B cell (primary cell): ENCODE measurements around the gene PDLIM5. TPM values are rescaled to one million over a fixed set of nuclear protein-coding genes. Genes with fewer than 3 reads are reported as not detected.
"Not testable (repeated sequence)": the region's sequence is repeated elsewhere in the genome, so short reads cannot be mapped to it uniquely, and the experiment has no call there.

Experiments
- ATAC-seq: fragments of 200-7000 bp; cut with Tn5 transposase; one replicate; pipeline ENCODE4 v1.10.0; 2021; ENCODE audit warnings: low read depth, mild to moderate bottlenecking, moderate number of reproducible peaks, moderate library complexity
- CTCF ChIA-PET: fragments of 350-600 bp; sonication (Branson Sonifier 250); formaldehyde crosslinking; loops from one replicate; lab custom pipeline; 2021; ENCODE audit warnings: antibody characterized with exemption, inconsistent platforms; lab: Charles Lee
- POLR2A ChIA-PET: fragments of 350-600 bp; sonication (Branson Sonifier 250); formaldehyde crosslinking; loops from one replicate; lab custom pipeline; 2021; ENCODE audit warnings: antibody characterized with exemption; lab: Charles Lee
- DNase-seq: peaks from one replicate; pipeline ENCODE4 v3.0.0; 2013
- H2AFZ ChIP-seq: 2 replicates; pipeline ENCODE4 v1.6.1; 2012; ENCODE audit warnings: mild to moderate bottlenecking, low read depth, low read length; ENCODE audit not compliant: insufficient read depth, poor library complexity, severe bottlenecking
- H3K27ac ChIP-seq, 2 donors: 1 replicate in 1 of 2; 2 replicates in 1 of 2; pipeline ENCODE4 v1.5.1; 2012 to 2013; ENCODE audit warnings: low read length in 2 of 2, mild to moderate bottlenecking in 2 of 2, moderate library complexity in 1 of 2
- H3K27me3 ChIP-seq, 4 experiments: fragments of 200-600 bp in 1 of 4; sonication (generic) in 1 of 4; replicated peaks in 1 of 4; 1 replicate in 2 of 4; 2 replicates in 2 of 4; pipeline versions ENCODE4 v1.6.1 to v1.7.0; 2013 to 2016; ENCODE audit warnings: low read length in 3 of 4, mild to moderate bottlenecking in 2 of 4, mixed read lengths in 1 of 4, moderate library complexity in 1 of 4; ENCODE audit not compliant: insufficient read depth in 4 of 4, control insufficient read depth in 3 of 4; ENCODE audit errors: control extremely low read depth in 1 of 4
- H3K36me3 ChIP-seq, 2 experiments: replicated peaks in 1 of 2; 1 replicate in 1 of 2; 2 replicates in 1 of 2; pipeline versions ENCODE4 v1.6.1 to v1.7.1; 2013; ENCODE audit warnings: low read length in 1 of 2; ENCODE audit not compliant: insufficient read depth in 2 of 2, control insufficient read depth in 1 of 2; ENCODE audit errors: control extremely low read depth in 1 of 2, extremely low read depth in 1 of 2
- H3K4me1 ChIP-seq, 2 donors: fragments of 200-600 bp in 1 of 2; sonication (generic) in 1 of 2; 1 replicate in 1 of 2; 2 replicates in 1 of 2; pipeline versions ENCODE4 v1.5.1 to v1.6.1; 2013 to 2017; ENCODE audit warnings: low read length in 2 of 2; ENCODE audit not compliant: control insufficient read depth in 2 of 2, insufficient read depth in 2 of 2
- H3K4me2 ChIP-seq: replicated peaks from 2 replicates; pipeline ENCODE3; 2012; ENCODE audit warnings: mild to moderate bottlenecking, low read depth, low read length; ENCODE audit not compliant: poor library complexity, severe bottlenecking
- H3K4me3 ChIP-seq, 5 experiments: fragments of 200-600 bp in 1 of 5; sonication (generic) in 1 of 5; 1 replicate in 3 of 5; 2 replicates in 2 of 5; pipeline versions ENCODE4 v1.5.1 to v1.7.0; 2011 to 2016; ENCODE audit warnings: low read length in 4 of 5, mild to moderate bottlenecking in 4 of 5, low read depth in 2 of 5, control low read depth in 1 of 5, moderate library complexity in 1 of 5; ENCODE audit not compliant: insufficient read depth in 1 of 5; ENCODE audit errors: control extremely low read depth in 1 of 5, extremely low read depth in 1 of 5
- H3K79me2 ChIP-seq: fragments of 200-600 bp; sonication (generic); one replicate; pipeline ENCODE4 v1.6.0; 2016; ENCODE audit warnings: low read length; ENCODE audit not compliant: control insufficient read depth, insufficient read depth
- H3K9ac ChIP-seq: fragments of 200-600 bp; sonication (generic); 2 replicates; pipeline ENCODE4 v1.6.1; 2017; ENCODE audit warnings: mild to moderate bottlenecking, low read length, moderate library complexity
- H3K9me3 ChIP-seq, 3 donors: one replicate each; pipeline versions ENCODE4 v1.6.1 to v1.7.1; 2013; ENCODE audit warnings: low read length in 2 of 3; ENCODE audit not compliant: control insufficient read depth in 2 of 3, insufficient read depth in 1 of 3; ENCODE audit errors: control extremely low read depth in 1 of 3
- H4K20me1 ChIP-seq: 2 replicates; pipeline ENCODE4 v1.6.0; 2012; ENCODE audit warnings: mild to moderate bottlenecking, low read length; ENCODE audit not compliant: insufficient read depth, control insufficient read depth, poor library complexity, severe bottlenecking
- H3K27ac Mint-ChIP-seq: one replicate; pipeline ENCODE4 v1.8.0; 2021; ENCODE audit warnings: mixed read lengths
- H3K27me3 Mint-ChIP-seq: one replicate; pipeline ENCODE4 v1.8.0; 2021; ENCODE audit warnings: mixed read lengths
- H3K4me1 Mint-ChIP-seq: one replicate; pipeline ENCODE4 v1.8.0; 2021; ENCODE audit warnings: mixed read lengths
- H3K4me3 Mint-ChIP-seq: one replicate; pipeline ENCODE4 v1.8.0; 2021; ENCODE audit warnings: mixed read lengths
- H3K9me3 Mint-ChIP-seq: one replicate; pipeline ENCODE4 v1.8.0; 2022; ENCODE audit warnings: mixed read lengths; ENCODE audit not compliant: insufficient read depth
- CTCF ChIP-seq: fragments of 200-600 bp; IDR thresholded peaks from one replicate; pipeline ENCODE4 v1.8.0; 2022; ENCODE audit warnings: antibody characterized with exemption, mild to moderate bottlenecking
- EZH2 ChIP-seq: IDR thresholded peaks from 2 replicates; pipeline ENCODE4 v1.6.1; 2012; ENCODE audit warnings: borderline replicate concordance, low read depth, mild to moderate bottlenecking, moderate library complexity, low read length; ENCODE audit not compliant: insufficient read depth, poor library complexity, severe bottlenecking
- WGBS: methylation state at CpG from one replicate; pipeline ENCODE4 v1.1.5; 2013; ENCODE audit warnings: missing lambda C conversion rate; ENCODE audit not compliant: insufficient coverage; 5-methylcytosine and 5-hydroxymethylcytosine counted together
- intact Hi-C: fragments of 100-400 bp; cut with micrococcal nuclease; formaldehyde crosslinking; loops from one replicate; pipeline ENCODE4 v1.10.0; 2022
- polyA plus RNA-seq: library from polyadenylated mRNA; depleted of rRNA; stranded (reverse); fragments of >200 nt; gene quantifications from 2 replicates; pipeline ENCODE4 v1.2.3, GENCODE V29; 2012
- total RNA-seq, 2 donors: library from RNA; stranded (reverse); fragments of 120-200 nt in 1 of 2; gene quantifications; 1 replicate in 1 of 2; 2 replicates in 1 of 2; pipeline versions ENCODE4 v1.2.3 to v1.2.4, GENCODE V29; 2013 to 2022

The PDLIM5 gene
- total and polyA plus RNA-seq, 2 donors (not counting 1 experiment from before 2014, with no cell fraction given) = 24.0 to 30.2 TPM

DNA sequence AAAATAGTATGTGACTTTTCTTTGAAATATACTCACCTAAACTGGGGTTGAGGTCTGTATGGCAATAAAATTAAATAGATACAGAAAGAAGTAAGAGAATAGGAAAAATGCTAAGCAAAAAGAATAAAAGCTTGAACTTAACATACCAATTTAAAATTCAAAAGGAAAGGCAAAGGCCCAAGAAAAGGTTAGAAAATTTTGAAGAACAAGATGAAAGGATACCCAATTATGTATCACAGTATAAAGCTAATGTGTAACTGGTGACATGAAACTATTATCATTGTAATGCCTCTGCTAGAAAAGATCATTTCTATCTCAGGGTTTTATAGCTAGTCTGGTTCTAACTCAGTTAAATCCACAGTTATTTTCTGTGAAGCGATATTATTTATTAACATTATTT lies 99.1 kb downstream of the PDLIM5 start:
- Histone ChIP-seq H3K4me3 (no peak overlapping the region), H3K27me3 (no peaks in the 10 kb centered on the region), H3K79me2 (no peaks in the 10 kb centered on the region), H3K4me2 (no peak overlapping the region), H3K27ac (no peak overlapping the region), H3K4me1 (no peaks in the 10 kb centered on the region), H4K20me1 (no peaks in the 10 kb centered on the region), H2AFZ (no peak overlapping the region), H3K36me3 (no peaks in the 10 kb centered on the region), H3K9ac (no peak overlapping the region), H3K9me3 (no peaks in the 10 kb centered on the region)
- no peak for DNase-seq
- H3K4me3 Mint-ChIP-seq = no peak overlapping the region
- ChIA-PET CTCF (interaction anchor here (1.0 kb wide), 1 partner anchor 144 kb away, joined by 3 read pairs; no protein-coding TSS in a partner anchor), POLR2A (no interaction called here)
- H3K27me3 Mint-ChIP-seq = no peaks in the 10 kb centered on the region
- no peak overlapping the region for H3K27ac Mint-ChIP-seq
- ATAC-seq = no peak
- no peaks in the 10 kb centered on the region for H3K4me1 Mint-ChIP-seq
- TF ChIP-seq EZH2 = no peak
- TF ChIP-seq CTCF = no peak
- H3K9me3 Mint-ChIP-seq = no peaks in the 10 kb centered on the region
- intact Hi-C loops = no loop called here
- no CpG with 5 or more reads among the region's 1 CpG for WGBS

GRCh38 chr4:94551643-94552564 lies 100.2 kb downstream of the PDLIM5 start:
- H3K9me3 ChIP-seq = no peaks in the 10 kb centered on the region
- no peaks in the 10 kb centered on the region for H3K36me3 ChIP-seq
- Mint-ChIP-seq H3K4me3 (no peak overlapping the region), H3K9me3 (no peaks in the 10 kb centered on the region), H3K27ac (no peak overlapping the region), H3K4me1 (no peaks in the 10 kb centered on the region), H3K27me3 (no peaks in the 10 kb centered on the region)
- H3K27me3 ChIP-seq = no peaks in the 10 kb centered on the region
- no peak overlapping the region for H3K27ac ChIP-seq
- no CpG with 5 or more reads among the region's 3 CpGs for WGBS
- H3K4me3 ChIP-seq = no peak overlapping the region
- no peaks in the 10 kb centered on the region for H3K4me1 ChIP-seq
- no peak for DNase-seq
- TF ChIP-seq EZH2 (no peak), CTCF (no peak)
- H2AFZ ChIP-seq = no peak overlapping the region
- ChIA-PET POLR2A (no interaction called here), CTCF (no interaction called here)
- no peak overlapping the region for H3K4me2 ChIP-seq
- no peaks in the 10 kb centered on the region for H3K79me2 ChIP-seq
- intact Hi-C loops = no loop called here
- H4K20me1 ChIP-seq = no peaks in the 10 kb centered on the region
- H3K9ac ChIP-seq = no peak overlapping the region
- ATAC-seq = no peak

- H3K9me3 Mint-ChIP-seq, H3K27me3 Mint-ChIP-seq, H3K79me2 ChIP-seq, intact Hi-C loops, H3K27me3 ChIP-seq, H3K9ac ChIP-seq, H3K4me3 ChIP-seq, H3K9me3 ChIP-seq, H3K4me2 ChIP-seq, H3K27ac ChIP-seq, H3K36me3 ChIP-seq, H3K27ac Mint-ChIP-seq, POLR2A ChIA-PET, DNase-seq, H3K4me3 Mint-ChIP-seq, H3K4me1 ChIP-seq, CTCF ChIA-PET, H2AFZ ChIP-seq, H3K4me1 Mint-ChIP-seq, ATAC-seq, H4K20me1 ChIP-seq: not testable (repeated sequence)
- no CpG with 5 or more reads among the region's 4 CpGs for WGBS
Observed at GRCh38 chr4:94556047-94556446, 104.3 kb downstream of the PDLIM5 start.
